ENCODE data around the gene KIF26A. TPM values are rescaled to one million over a fixed set of nuclear protein-coding genes. Genes with fewer than 3 reads are reported as not detected.
"Not testable (repeated sequence)": the region's sequence is repeated elsewhere in the genome, so short reads cannot be mapped to it uniquely, and the experiment has no call there.

The KIF26A gene
- total RNA-seq, 1 experiment from 2014 or later, result 5.5 TPM

DNA sequence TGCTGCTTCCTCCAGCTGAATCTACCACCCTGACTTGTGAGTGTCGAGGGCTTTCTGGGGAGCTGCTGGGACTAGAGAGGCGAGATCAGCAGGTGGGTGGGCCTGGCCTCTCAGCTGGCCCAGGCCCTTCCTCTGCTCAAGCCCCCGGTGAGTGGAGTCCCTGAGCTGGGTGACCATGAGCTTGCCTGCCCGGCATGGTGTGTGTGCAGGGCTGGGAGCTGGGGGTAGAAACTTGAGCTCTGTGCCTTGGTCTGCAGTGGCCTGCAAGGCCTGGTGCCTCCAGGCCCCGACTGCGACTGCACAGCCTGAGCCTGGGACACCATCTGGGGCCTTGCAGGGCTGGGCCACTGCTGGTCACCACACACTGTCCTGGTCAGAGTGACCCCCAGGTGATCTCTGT lies 67.4 kb downstream of the KIF26A start:
- CTCF ChIA-PET, result interaction anchor here (0.6 kb wide), 1 partner anchor 828 kb away, joined by 3 read pairs; no protein-coding TSS in a partner anchor
- no peaks in the 10 kb centered on the region for H3K36me3 ChIP-seq (ENCODE audit: control insufficient read depth, insufficient read depth, low read length)
- H3K27me3 ChIP-seq (replicated peaks; ENCODE audit: control insufficient read depth, insufficient read depth, low read length), result no peaks in the 10 kb centered on the region
- Mint-ChIP-seq H3K27ac (ENCODE audit: unreplicated experiment) (no peak overlapping the region), H3K36me3 (ENCODE audit: insufficient read depth, unreplicated experiment) (no peaks in the 10 kb centered on the region), H3K4me1 (ENCODE audit: low read depth, unreplicated experiment) (no peaks in the 10 kb centered on the region), H3K27me3 (ENCODE audit: insufficient read depth, unreplicated experiment) (peaks cover 6% of the 10 kb centered on the region), H3K9me3 (ENCODE audit: unreplicated experiment) (no peaks in the 10 kb centered on the region), H3K4me3 (ENCODE audit: unreplicated experiment) (no peak overlapping the region)
- TF ChIP-seq, protein P1, sequence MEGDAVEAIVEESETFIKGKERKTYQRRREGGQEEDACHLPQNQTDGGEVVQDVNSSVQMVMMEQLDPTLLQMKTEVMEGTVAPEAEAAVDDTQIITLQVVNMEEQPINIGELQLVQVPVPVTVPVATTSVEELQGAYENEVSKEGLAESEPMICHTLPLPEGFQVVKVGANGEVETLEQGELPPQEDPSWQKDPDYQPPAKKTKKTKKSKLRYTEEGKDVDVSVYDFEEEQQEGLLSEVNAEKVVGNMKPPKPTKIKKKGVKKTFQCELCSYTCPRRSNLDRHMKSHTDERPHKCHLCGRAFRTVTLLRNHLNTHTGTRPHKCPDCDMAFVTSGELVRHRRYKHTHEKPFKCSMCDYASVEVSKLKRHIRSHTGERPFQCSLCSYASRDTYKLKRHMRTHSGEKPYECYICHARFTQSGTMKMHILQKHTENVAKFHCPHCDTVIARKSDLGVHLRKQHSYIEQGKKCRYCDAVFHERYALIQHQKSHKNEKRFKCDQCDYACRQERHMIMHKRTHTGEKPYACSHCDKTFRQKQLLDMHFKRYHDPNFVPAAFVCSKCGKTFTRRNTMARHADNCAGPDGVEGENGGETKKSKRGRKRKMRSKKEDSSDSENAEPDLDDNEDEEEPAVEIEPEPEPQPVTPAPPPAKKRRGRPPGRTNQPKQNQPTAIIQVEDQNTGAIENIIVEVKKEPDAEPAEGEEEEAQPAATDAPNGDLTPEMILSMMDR (IDR thresholded peaks at IDR 0.05; ENCODE audit: insufficient read depth in 1 of 2, low read depth in 1 of 2, low read length in 1 of 2, severe bottlenecking in 1 of 2, unreplicated experiment in 1 of 2), result no peak
- POLR2A ChIA-PET, result no interaction called here
- H3K4me3 ChIP-seq (ENCODE audit: low read depth, low read length), result no peak overlapping the region
- H3K4me1 ChIP-seq, result no peaks in the 10 kb centered on the region
- DNase-seq, result no peak
- intact Hi-C loops (cut with micrococcal nuclease; ENCODE audit: unreplicated experiment), result no loop called here
- no peaks in the 10 kb centered on the region for H3K9me3 ChIP-seq
- BruUV-seq (replicated peaks), result no TSS peak

DNA sequence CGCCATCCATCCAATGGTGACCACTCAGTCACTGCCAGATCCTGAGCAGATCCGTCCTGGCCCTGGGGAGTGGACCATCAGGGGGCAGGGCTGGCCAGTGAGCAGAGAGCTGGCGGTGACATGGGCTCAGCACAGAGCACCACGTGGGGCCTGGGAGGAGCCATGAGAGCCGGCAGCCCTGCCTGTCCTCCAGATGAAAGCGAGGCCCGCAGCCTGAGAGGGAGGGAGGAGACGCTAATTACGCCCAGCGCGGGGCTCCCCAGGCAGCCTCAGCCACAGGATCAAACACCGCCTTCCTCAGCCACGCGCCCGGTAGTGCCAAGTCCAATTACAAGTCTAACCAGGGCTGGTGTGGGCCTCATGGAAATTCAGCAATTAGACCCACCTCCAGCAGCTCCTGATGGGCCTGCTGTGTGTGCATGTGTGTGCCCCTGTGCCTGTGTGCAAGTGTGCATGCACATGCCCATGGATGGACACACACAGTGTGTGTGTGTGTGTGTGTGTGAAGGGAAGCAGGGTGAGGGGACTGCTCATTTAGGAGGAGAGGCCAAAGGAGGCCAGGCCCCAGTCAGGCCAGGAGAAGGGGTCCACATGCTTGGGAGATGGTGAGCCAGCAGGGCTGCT lies 68.0 kb downstream of the KIF26A start:
- TF ChIP-seq, protein P1 (IDR thresholded peaks at IDR 0.05; ENCODE audit: insufficient read depth in 1 of 2, low read depth in 1 of 2, low read length in 1 of 2, severe bottlenecking in 1 of 2, unreplicated experiment in 1 of 2), result no peak
- peaks cover 6% of the 10 kb centered on the region for H3K27me3 Mint-ChIP-seq (ENCODE audit: insufficient read depth, unreplicated experiment)
- no peaks in the 10 kb centered on the region for H3K27me3 ChIP-seq (replicated peaks; ENCODE audit: control insufficient read depth, insufficient read depth, low read length)
- POLR2A ChIA-PET, result no interaction called here
- H3K4me1 Mint-ChIP-seq (ENCODE audit: low read depth, unreplicated experiment), result no peaks in the 10 kb centered on the region
- no peaks in the 10 kb centered on the region for H3K9me3 Mint-ChIP-seq (ENCODE audit: unreplicated experiment)
- no peak overlapping the region for H3K4me3 Mint-ChIP-seq (ENCODE audit: unreplicated experiment)
- no peaks in the 10 kb centered on the region for H3K9me3 ChIP-seq
- no peak for DNase-seq
- H3K36me3 ChIP-seq (ENCODE audit: control insufficient read depth, insufficient read depth, low read length), result no peaks in the 10 kb centered on the region
- no peak overlapping the region for H3K4me3 ChIP-seq (ENCODE audit: low read depth, low read length)
- CTCF ChIA-PET, result interaction anchor here (0.6 kb wide), 1 partner anchor 829 kb away, joined by 3 read pairs; no protein-coding TSS in a partner anchor
- intact Hi-C loops (cut with micrococcal nuclease; ENCODE audit: unreplicated experiment), result no loop called here
- no TSS peak for BruUV-seq (replicated peaks)
- no peaks in the 10 kb centered on the region for H3K36me3 Mint-ChIP-seq (ENCODE audit: insufficient read depth, unreplicated experiment)
- H3K4me1 ChIP-seq, result no peaks in the 10 kb centered on the region
- no peak overlapping the region for H3K27ac Mint-ChIP-seq (ENCODE audit: unreplicated experiment)

DNA sequence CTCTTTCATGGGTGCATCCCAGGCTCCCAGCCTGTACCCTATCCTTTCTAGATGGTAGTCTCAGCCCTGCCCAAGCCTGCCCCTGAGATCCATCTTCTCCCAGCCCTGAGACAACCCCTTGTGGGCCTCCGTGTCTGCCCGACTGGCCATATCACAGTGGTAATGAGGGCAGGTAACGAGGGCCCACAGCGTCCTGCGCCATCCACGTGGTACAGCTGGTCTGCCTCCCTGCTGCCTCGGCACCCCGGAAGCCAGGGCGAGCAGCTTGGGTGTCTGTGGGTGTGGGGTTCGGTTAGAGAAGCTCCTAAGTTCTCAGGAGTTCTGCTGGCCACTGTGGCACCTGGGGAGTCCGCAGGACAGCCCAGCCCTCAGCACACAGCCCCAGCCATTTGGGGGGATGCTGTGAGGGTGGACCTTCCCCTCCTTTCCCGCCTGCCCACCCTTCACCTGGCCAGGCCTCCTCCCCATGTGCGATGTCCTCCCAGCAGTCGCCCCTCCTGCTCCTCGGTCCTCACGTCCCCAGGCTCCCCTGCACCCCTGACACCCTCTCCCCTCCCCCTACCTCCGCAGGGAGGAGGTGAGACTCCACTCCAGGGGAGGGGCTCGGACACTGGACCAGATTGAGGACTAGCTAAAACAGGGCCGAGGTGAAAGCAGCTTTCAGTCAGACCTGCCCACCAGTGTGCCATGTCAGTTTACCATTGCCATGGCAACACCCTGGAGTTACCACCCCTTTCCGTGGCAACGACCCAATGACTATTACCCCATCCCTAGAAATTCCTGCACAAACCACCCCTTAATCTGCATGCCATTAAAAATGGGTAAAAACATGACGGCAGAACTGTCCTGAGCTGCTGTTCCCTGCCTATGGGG lies 69.0 kb downstream of the KIF26A start:
- ChIA-PET POLR2A (no interaction called here), CTCF (no interaction called here)
- H3K36me3 Mint-ChIP-seq (ENCODE audit: insufficient read depth, unreplicated experiment), result no peaks in the 10 kb centered on the region
- BruUV-seq (replicated peaks), result no TSS peak
- no peaks in the 10 kb centered on the region for H3K27me3 ChIP-seq (replicated peaks; ENCODE audit: control insufficient read depth, insufficient read depth, low read length)
- no peak overlapping the region for H3K4me3 ChIP-seq (ENCODE audit: low read depth, low read length)
- TF ChIP-seq, protein P1 (IDR thresholded peaks at IDR 0.05; ENCODE audit: insufficient read depth in 1 of 2, low read depth in 1 of 2, low read length in 1 of 2, severe bottlenecking in 1 of 2, unreplicated experiment in 1 of 2), result no peak
- no peaks in the 10 kb centered on the region for H3K36me3 ChIP-seq (ENCODE audit: control insufficient read depth, insufficient read depth, low read length)
- no peak for DNase-seq
- H3K9me3 ChIP-seq, result no peaks in the 10 kb centered on the region
- H3K4me1 ChIP-seq, result no peaks in the 10 kb centered on the region
- no peaks in the 10 kb centered on the region for H3K9me3 Mint-ChIP-seq (ENCODE audit: unreplicated experiment)
- intact Hi-C loops (cut with micrococcal nuclease; ENCODE audit: unreplicated experiment), result no loop called here
- H3K27me3 Mint-ChIP-seq (ENCODE audit: insufficient read depth, unreplicated experiment), result peaks cover 6% of the 10 kb centered on the region
- no peak overlapping the region for H3K4me3 Mint-ChIP-seq (ENCODE audit: unreplicated experiment)
- no peaks in the 10 kb centered on the region for H3K4me1 Mint-ChIP-seq (ENCODE audit: low read depth, unreplicated experiment)
- no peak overlapping the region for H3K27ac Mint-ChIP-seq (ENCODE audit: unreplicated experiment)

DNA sequence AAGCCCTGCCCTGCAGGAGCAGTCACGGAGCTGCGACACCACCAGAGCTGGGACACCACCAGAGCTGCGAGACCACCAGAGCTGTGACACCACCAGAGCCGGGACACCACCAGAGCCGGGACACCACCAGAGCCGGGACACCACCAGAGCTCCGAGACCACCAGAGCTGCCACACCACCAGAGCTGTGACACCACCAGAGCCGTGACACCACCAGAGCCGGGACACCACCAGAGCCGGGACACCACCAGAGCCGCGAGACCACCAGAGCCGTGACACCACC lies 69.6 kb downstream of the KIF26A start:
- POLR2A ChIA-PET; DNase-seq; H3K36me3 Mint-ChIP-seq (ENCODE audit: insufficient read depth, unreplicated experiment); H3K9me3 ChIP-seq; H3K36me3 ChIP-seq (ENCODE audit: control insufficient read depth, insufficient read depth, low read length); H3K27me3 Mint-ChIP-seq (ENCODE audit: insufficient read depth, unreplicated experiment); BruUV-seq (replicated peaks); intact Hi-C loops (cut with micrococcal nuclease; ENCODE audit: unreplicated experiment); CTCF ChIA-PET; H3K4me1 ChIP-seq; H3K27me3 ChIP-seq (replicated peaks; ENCODE audit: control insufficient read depth, insufficient read depth, low read length); H3K27ac Mint-ChIP-seq (ENCODE audit: unreplicated experiment); H3K9me3 Mint-ChIP-seq (ENCODE audit: unreplicated experiment); H3K4me3 ChIP-seq (ENCODE audit: low read depth, low read length); H3K4me3 Mint-ChIP-seq (ENCODE audit: unreplicated experiment); H3K4me1 Mint-ChIP-seq (ENCODE audit: low read depth, unreplicated experiment): not testable (repeated sequence)

DNA sequence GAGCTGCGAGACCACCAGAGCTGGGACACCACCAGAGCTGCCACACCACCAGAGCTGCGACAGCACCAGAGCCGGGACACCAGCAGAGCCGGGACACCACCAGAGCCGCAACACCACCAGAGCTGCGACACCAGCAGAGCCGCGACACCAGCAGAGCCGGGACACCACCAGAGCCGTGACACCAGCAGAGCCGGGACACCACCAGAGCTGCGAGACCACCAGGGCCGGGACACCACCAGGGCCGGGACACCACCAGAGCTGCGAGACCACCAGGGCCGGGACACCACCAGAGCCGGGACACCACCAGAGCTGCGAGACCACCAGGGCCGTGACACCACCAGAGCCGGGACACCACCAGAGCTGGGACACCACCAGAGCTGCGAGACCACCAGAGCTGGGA lies 69.9 kb downstream of the KIF26A start:
- H3K4me1 Mint-ChIP-seq (ENCODE audit: low read depth, unreplicated experiment); H3K27me3 ChIP-seq (replicated peaks; ENCODE audit: control insufficient read depth, insufficient read depth, low read length); H3K9me3 ChIP-seq; H3K27me3 Mint-ChIP-seq (ENCODE audit: insufficient read depth, unreplicated experiment); intact Hi-C loops (cut with micrococcal nuclease; ENCODE audit: unreplicated experiment); DNase-seq; H3K36me3 Mint-ChIP-seq (ENCODE audit: insufficient read depth, unreplicated experiment); H3K36me3 ChIP-seq (ENCODE audit: control insufficient read depth, insufficient read depth, low read length); BruUV-seq (replicated peaks); H3K4me1 ChIP-seq; POLR2A ChIA-PET; CTCF ChIA-PET; H3K4me3 Mint-ChIP-seq (ENCODE audit: unreplicated experiment); H3K4me3 ChIP-seq (ENCODE audit: low read depth, low read length); H3K27ac Mint-ChIP-seq (ENCODE audit: unreplicated experiment); H3K9me3 Mint-ChIP-seq (ENCODE audit: unreplicated experiment): not testable (repeated sequence)
